ENCODE measurements around the gene SYT8.

SYT8 gene

GRCh38 chr11:1845561-1846452 is 11.0 kb downstream of the SYT8 start:
- DNase-seq (ENCODE audit: low spot score) = no peak

DNA sequence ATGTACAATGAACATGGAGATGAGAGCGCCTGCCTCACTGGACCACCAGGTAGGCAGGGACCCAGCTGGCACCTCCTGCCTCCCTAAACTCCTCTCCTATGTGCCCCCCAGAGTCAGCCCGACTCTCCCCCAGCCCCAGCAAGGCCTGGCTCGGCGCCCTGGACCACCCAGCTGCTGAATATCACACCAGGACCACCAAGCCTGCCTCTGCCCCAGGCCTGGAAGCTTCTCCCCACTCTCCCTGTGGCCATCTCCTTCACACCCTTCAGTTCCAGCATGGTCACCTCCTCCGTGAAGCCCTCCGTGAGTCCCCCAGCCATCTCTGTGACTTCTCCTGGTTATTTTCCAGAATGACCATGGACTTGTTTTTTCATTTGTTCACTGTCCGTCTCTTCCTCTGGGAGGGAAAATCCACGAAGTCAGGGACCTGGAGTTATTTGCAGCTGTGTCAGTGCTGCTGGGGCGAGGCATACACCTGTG is 11.7 kb downstream of the SYT8 start:
- DNase-seq (ENCODE audit: low spot score) = no peak

DNA sequence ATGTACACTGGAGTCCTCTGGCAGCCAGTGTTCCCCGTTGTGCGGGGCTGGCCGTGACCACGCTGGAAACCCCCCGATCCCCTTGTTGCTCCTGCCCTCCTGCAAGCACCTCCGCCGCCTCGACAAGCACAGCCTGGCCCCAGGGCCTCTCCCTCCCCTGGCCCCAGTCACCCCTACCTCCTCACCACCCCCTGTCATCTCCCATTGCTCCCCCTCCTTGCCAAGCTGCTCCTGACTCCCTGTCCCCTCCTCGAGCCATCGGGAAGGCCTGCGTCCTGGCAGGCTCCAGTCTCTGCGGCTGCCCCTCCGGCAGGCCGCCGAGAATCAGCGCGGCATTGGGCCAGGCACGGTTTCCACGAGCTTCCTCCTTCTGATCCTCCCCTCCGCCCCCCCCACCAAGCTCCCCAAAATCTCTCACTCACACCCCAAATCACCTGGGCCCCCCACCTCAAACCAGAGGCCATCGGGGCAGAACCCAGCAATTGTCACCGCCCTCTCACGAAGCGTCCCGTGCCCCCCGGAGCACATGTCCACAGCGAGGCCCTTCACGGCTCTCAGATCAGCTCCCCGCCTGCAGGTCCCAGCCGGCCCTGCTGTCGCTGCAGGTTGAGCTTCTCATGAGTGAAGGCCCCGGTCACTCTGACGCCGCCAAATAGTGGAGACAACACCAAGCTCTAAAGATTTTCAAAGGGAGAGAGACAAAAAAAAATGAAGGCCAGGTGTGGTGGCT is 12.4 kb downstream of the SYT8 start:
- no peak for DNase-seq (ENCODE audit: low spot score)

DNA sequence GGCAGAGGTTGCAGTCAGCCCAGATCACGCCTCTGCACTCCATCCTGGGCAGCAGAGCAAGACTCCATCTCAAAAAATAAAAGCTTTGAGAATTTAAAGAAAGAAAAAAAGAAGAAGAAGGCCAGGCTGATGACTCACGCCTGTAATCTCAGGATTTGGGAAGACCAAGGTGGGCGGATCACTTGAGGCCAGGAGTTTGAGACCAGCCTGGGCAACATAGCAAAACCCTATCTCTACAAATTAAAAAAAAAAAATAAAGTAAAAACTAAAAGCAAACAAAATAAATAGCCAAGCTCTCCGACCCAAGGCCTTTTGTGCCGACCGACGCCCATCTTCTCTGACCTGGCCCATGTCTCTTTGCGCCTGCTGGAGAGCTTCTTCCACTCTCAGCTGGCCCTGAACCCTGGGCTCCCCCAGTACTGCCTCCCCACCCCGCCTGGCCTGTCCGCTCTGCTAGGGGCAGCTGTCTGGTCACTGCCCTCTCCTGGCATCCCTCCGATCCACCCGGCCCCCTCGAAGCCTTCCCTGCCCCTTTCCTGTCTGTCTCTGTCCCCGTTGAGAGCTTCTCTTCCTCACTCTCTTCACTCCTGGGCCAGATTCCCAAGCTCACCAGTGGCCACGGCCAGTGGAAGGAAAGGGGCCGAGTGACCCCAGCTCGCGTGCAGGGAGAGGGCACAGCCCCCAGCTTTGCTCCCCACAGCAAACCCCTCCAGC is 13.3 kb downstream of the SYT8 start:
- no peak for DNase-seq (ENCODE audit: low spot score)

GRCh38 chr11:1848640-1849430 is 14.0 kb downstream of the SYT8 start:
- DNase-seq (ENCODE audit: low spot score) = no peak

DNA sequence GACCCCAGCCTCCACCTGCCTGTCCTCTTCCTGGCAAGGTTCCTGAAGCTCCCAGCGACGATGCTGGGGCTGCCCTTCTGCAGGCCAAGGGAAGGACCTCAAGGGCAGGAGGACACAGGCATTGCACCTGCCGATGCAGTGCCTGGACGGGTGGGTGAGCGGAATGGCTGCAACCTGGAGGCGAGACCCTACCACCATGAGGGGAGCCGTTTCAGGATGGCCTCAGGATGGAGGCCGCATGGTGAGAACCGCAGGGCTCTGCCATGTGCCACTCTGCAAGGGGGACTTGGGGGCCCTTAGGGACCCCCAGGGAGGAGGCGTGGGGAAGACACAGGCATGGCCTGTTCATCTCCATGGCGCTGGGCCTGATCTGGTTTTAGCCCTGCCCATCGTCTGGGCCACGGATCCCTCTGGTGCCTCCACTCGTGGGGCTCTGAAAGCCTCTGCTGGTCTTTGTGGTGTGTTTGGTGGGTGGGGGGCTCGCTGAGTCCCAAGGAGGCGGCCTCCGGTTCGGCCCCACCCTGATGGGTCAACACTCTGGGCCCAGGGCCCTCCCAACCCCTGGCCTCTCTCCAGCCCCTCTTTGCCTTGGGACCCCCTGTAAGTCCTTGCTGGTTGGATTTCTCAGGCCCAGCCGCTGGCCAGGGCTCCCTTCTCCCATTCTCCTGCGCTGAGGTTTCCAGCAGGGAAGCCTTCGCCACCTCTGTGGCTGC is 16.8 kb downstream of the SYT8 start:
- no peak for DNase-seq (ENCODE audit: low spot score)

DNA sequence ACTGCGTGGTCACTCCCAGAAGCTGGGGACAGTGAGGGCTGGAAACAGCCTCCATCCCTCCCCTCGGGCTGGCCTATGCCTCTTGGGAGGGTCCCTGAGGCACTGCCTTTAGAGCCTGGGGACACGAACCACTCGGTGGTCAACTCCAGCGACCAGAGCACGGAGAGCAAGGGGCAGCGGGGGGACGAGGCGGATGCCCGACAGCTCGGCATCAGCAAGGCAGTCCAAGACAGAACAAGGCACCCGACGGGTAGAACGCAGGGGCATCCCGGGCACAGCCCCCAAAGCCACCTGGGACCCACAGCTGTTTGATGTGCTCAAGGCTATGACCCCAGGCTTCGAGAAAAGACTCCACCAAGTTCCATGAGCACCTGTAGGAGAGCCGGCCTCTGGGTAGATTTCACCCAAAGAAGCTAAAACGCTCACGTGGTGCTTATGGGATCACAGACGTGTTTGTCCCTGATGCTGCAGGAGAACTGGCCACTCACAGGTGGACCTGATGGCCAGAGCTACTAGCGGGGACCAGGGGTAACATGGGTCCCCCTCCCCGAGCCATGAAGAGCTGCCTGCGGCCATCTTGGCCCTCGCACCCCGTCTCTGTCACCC is 17.6 kb downstream of the SYT8 start:
- DNase-seq (ENCODE audit: low spot score) = no peak

- DNase-seq (ENCODE audit: low spot score) = no peak
Measured at GRCh38 chr11:1852877-1853276, 18.1 kb downstream of the SYT8 start, which contains the start of gene LSP1. TSS of gene LSP1 (plus strand) at chr11:1853084. CDS start at chr11:1853145, 61 bp downstream.

- no peak for DNase-seq (ENCODE audit: low spot score)
Measured at GRCh38 chr11:1853376-1854131, 18.8 kb downstream of the SYT8 start.

GRCh38 chr11:1854132-1854948 is 19.6 kb downstream of the SYT8 start:
- DNase-seq (ENCODE audit: low spot score) = no peak

DNA sequence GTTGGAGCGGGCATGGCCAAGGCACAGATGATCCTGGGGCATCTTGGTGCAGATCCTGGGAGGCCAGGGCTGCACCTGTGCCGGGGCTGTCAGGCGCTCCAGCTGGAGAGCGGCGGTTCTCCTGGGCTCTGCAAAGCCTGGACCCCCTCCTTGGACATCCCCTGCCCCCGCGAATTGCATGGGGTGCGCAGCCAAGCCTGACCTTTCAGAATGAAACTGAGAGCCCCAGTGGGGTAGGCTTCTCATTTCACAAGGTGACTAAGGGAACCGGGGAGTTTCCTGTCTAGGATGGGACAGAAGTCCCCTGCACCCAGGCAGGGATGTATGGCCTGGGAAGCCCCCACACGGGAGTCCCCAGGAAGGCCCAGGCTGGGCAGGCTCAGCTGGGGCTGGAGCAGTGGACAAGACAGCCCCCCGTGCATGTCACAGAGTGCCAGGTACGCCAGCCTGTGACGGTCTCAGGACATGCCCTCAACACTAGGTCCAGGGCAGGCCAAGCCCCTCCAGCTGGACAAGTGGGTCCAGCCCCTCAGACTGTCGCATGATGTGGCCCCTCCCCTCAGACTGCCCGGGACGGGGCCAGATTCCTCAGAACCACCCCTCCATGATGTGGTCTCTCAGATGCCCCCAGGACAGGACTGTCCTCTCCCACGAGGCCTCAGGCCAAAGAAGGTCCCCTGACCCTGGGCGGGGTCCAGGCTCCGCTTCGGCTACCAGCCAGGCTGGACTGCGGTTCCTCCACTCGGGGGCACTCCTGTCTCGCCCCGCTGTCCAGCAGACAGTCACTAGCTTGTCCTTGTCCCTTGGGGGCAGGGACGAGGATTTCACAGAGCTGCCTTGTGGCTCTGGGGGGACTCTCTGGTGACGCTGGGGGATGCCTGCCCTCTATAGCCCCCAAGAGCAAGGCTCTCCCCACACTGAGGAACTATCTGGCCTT is 20.4 kb downstream of the SYT8 start:
- DNase-seq (ENCODE audit: low spot score) = no peak

DNA sequence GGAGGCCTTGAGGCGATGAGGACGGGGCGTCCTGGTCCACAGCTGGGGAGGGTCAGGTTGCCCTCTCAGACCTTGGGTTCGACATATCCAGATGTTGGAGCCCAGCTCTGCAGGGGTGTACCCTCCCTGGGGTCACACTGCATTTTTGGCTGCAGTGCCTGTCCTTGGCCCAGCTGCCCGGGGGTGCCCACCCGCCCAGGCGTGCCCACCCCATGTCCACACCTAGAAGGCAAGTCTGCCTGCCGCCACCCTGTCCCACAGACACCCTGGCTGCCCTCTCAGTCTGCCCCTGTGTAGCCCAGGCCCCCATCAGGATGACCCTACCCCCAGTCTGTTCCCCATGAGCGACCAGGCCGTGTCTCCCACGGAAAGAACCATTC is 21.1 kb downstream of the SYT8 start:
- no peak for DNase-seq (ENCODE audit: low spot score)

GRCh38 chr11:1856306-1857005 is 21.7 kb downstream of the SYT8 start:
- no peak for DNase-seq (ENCODE audit: low spot score)

- no peak for DNase-seq (ENCODE audit: low spot score)
Measured at GRCh38 chr11:1857064-1857463, 22.3 kb downstream of the SYT8 start.

GRCh38 chr11:1858154-1858553 is 23.4 kb downstream of the SYT8 start:
- no peak for DNase-seq (ENCODE audit: low spot score)

GRCh38 chr11:1858576-1858975 is 23.8 kb downstream of the SYT8 start:
- DNase-seq (ENCODE audit: low spot score) = no peak

- no peak for DNase-seq (ENCODE audit: low spot score)
Measured at GRCh38 chr11:1859004-1859403, 24.2 kb downstream of the SYT8 start.

Data from globus pallidus (tissue), 1 donor.